C1 segment of cervical spinal cord (tissue), 14 donors: ENCODE measurements around the gene DPP9.

Experiments used
- DNase-seq, 14 donors: peaks; one replicate each; lab custom pipeline; 2025; lab: John Stamatoyannopoulos, UW

The DPP9 gene

GRCh38 chr19:4709440-4710280, 14.0 kb downstream of the DPP9 start:
- no peak for DNase-seq

GRCh38 chr19:4707956-4708650, 15.5 kb downstream of the DPP9 start:
- DNase-seq = no peak

GRCh38 chr19:4707322-4707721, 16.3 kb downstream of the DPP9 start:
- DNase-seq = no peak

- DNase-seq = no peak
Measured at GRCh38 chr19:4705413-4706131, 18.1 kb downstream of the DPP9 start.

GRCh38 chr19:4704317-4704673, 19.3 kb downstream of the DPP9 start:
- peak in 2 of 14 donors; percentile 24 to 78 for DNase-seq

- no peak for DNase-seq
Measured at GRCh38 chr19:4703671-4704316, 19.8 kb downstream of the DPP9 start.

GRCh38 chr19:4702764-4703163, 20.9 kb downstream of the DPP9 start:
- no peak for DNase-seq

GRCh38 chr19:4701557-4701956, 22.1 kb downstream of the DPP9 start:
- DNase-seq = no peak

GRCh38 chr19:4700693-4700970, 23.0 kb downstream of the DPP9 start:
- no peak for DNase-seq

GRCh38 chr19:4699826-4700692, 23.6 kb downstream of the DPP9 start:
- DNase-seq = no peak

GRCh38 chr19:4697304-4697703, 26.3 kb downstream of the DPP9 start:
- DNase-seq = peak in 1 of 14 donors; percentile 87

- DNase-seq = peak in 12 of 14 donors; percentile 22 to 74 (median 55)
Measured at GRCh38 chr19:4695224-4695731, 28.4 kb downstream of the DPP9 start.

GRCh38 chr19:4694211-4694987, 29.2 kb downstream of the DPP9 start:
- DNase-seq = peak in 13 of 14 donors; percentile 9 to 92 (median 58)

GRCh38 chr19:4693471-4694121, 30.0 kb downstream of the DPP9 start:
- DNase-seq = no peak

- no peak for DNase-seq
Measured at GRCh38 chr19:4693078-4693350, 30.6 kb downstream of the DPP9 start.

GRCh38 chr19:4692251-4693077, 31.2 kb downstream of the DPP9 start:
- DNase-seq = peak in 1 of 14 donors; percentile 24

- no peak for DNase-seq
Measured at GRCh38 chr19:4691373-4691772, 32.3 kb downstream of the DPP9 start.

GRCh38 chr19:4690361-4690760, 33.3 kb downstream of the DPP9 start:
- no peak for DNase-seq

GRCh38 chr19:4689403-4689802, 34.2 kb downstream of the DPP9 start:
- no peak for DNase-seq
